GM18520 (cell line): ENCODE data around the gene LUZP2.

ENCODE experiments used
- ATAC-seq: cut with Tn5 transposase; IDR thresholded peaks from one replicate; pipeline ENCODE4 v1.9.1; 2021; ENCODE audit not compliant: unreplicated experiment

LUZP2 gene

DNA sequence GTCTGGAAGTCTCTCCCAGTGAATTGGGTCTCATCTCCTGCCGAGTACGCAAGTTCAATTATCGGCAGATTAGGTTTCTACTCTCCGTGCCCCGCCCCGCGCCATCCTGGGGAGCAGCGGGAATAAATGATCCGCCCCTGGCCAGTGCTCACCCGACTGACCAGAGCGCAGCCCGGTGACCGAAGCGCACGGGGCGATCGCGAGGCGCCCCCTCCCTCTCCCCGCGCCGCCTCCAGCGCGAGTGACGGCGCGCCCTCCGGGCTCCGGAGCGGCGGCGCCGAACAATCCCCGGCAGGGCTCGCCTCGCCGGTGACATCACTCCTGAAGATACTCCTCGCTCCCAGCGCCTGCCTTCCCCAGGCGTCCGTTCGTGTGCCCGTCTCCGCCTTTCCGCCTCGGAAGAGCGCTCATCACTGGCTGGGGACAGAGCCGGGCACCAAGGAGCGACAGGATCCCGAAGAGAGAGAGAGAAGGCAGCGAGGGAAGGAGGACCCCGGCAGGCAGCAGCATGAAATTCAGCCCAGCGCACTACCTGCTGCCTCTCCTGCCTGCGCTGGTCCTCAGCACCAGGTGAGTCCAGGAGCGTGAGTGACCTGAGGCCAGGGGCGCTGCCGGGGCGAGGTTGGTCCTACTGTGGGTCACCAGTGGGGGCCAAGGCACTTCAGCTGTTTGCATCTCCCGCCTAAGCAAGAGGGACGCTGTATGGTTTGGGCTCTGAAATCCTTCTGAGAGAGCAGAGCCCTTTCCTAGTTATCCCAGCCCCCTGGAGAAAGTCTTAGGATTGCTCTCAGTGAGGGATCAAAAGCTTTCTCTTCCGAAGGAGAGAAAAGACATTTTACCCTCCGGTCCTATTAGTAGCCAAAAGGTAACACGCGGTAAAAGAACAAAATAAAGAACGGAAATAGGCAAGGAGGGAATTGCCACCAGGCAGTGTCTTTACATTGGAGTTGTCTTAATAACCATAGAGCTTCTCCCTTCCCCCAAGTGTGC is at the start of gene LUZP2:
LUZP2 (plus strand) TSS at position 318 of the 990 bp plus-strand sequence.
- ATAC-seq = no peak

DNA sequence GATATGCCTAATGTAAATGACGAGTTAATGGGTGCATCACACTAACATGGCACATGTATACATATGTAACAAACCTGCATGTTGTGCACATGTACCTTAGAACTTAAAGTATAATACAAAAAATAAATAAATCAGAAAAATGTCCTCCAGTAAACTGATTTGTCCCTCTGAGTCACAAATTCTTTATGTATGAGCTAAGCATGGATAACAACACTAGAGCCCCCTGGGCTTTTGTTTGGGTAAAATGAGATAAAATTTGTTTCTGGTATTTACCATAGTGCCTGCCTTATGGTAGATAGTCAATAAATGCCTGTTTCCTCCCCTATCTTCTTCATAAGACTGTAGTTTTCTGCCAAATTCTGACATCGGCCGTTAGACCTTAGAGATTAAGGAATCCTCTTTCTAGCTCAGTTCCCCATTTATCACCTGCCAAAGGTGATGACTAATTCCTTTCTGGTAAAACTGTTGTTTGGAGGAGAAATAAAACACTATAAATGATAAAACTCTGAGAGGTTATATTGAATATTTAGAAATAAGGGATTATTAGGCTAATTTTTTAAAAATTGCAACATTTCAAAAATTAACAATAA is 43.6 kb upstream of the LUZP2 start:
- no peak for ATAC-seq

DNA sequence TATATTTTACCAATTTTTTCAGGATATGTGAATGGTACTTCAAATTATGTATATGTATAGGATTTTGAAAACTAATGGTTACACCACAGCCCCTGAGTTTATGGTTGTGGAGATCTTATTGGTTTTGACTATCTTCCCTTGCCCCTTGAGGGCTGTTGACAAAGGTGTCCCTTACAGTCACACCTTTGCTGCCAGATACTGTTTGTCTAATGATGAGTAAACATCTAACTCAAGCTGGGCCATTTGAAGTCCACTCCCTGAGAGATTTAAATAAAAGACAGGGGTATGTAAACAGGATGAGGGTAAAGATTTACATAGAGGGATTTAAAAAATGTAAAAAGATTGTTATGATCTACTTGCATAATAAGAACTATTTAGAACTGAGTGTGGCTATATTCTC is 38.9 kb upstream of the LUZP2 start:
- no peak for ATAC-seq

DNA sequence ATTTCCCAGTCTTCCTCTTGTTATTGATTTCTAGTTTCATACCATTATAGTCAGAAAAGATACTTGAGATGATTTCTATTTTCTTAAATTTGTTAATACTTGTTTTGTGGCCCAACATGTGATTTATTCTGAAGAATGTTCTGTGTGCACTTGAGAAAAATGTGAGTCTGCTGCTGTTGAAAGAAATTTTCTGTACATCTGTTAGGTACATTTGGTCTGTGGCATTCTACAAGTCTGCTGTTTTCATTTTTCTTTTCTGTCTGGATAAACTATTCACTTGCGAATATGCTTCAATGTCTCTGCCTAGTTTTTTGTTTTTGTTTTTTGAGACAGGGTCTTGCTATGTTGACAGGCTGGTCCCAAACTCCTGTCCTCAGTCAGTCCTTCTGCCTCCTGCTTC is 26.4 kb upstream of the LUZP2 start:
- ATAC-seq = no peak

DNA sequence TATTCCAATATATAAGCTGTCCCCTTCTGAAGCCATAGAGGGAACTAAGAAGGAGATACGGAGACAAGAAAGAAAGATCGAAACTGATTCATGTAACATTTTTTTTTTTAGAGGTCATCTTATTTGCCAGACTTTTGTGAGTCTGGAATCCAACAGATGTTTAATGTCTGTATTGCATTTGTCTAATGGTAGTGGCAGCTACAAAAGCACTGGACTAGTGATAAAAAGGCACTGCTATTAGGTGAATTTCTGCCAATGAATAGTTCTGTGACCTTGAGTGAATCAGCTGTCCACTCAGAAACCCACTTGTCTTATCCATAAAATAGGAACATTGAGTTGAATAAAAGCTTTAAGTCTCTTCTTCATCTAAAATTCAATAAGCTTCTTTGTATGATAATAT is 25.8 kb upstream of the LUZP2 start:
- no peak for ATAC-seq

DNA sequence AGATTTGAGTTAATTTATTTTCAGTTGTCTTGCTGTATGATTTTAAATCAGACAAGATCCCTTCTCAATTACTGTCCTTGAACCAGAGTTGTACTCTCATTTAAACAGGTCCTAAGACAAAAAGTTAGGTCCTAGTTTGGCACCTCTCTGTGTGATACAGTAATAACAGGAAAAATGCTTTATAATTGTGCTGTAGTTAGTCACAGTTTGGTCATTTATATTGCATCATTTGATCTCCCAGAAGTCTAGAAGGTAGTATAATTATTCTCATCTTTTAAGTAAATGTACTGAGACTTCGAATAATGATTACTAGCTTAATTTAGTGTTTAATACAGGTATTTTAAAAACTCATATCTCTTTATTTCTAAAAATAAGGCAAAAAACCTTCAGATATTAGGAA is 18.1 kb upstream of the LUZP2 start:
- no peak for ATAC-seq

DNA sequence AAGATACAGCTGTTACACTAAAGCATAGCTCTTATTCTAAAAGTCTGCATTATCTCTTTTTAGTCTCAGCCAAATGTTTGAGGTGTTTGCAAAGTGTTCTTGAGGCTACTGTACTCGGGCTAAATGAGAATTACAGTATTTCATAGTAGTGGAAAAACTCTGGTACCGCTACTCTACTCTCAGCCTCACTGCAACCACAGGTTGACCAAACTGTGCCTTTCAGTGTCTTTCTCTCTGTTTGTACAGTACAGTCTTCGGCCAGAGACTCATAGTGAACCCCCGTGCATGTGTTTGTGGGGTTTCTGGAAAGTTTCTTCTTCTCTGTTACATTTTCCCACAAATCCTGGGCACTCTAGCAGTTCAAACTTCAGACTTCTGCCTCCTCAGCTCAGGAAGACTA is 7.4 kb upstream of the LUZP2 start:
- no peak for ATAC-seq

DNA sequence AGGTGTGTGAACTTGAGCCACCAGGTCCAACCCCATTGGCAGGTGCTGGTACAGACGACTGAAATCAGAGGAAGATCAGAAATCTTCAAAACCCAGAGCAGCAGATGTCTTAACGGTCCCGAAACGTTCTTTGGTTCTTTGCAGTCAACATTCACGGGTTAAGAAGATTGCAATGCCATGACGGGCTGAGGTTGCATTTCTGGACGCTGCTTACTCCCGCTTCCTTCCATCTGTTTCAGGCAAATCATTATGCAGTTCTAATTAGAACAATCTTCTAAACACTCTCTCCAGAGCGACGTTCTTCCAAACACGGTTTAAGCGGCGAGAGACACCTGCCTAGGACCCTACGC is 492 bp upstream of the LUZP2 start:
- no peak for ATAC-seq

DNA sequence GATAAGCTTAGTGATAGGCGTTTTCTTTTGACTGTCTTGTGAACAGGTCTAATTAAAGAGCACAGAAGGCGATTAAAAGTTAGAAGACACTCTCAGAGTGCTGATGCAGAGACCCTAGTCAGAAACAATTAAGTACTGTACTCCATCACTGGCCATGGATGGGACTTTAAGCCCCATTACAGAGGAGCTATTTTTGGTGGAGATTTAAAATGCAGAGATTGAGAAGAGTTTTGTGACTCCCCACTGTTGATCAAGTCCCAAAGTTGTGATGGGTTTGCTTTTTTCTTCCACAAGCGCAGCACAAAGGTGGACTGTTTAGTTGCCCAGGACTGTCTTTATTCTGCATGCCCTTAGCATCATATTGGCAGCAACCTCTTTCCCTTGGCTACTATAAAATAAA is 978 bp downstream of the LUZP2 start:
- no peak for ATAC-seq

DNA sequence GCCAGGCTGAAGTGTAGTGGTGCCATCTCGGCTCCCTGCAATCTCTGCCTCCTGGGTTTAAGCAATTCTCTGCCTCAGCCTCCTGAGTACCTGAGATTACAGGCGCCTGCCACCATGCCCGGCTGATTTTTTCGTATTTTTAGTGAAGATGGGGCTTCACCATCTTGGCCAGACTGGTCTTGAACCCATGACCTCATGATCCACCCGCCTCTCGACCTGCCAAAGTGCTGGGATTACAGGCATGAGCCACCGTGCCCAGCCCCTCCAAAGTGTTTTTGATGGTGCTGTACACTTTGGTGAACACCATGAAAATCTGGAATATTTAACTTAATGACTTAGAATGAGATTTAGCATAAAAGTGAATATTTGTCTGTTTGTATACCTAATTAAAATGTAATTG is 5.6 kb downstream of the LUZP2 start:
- ATAC-seq = no peak

DNA sequence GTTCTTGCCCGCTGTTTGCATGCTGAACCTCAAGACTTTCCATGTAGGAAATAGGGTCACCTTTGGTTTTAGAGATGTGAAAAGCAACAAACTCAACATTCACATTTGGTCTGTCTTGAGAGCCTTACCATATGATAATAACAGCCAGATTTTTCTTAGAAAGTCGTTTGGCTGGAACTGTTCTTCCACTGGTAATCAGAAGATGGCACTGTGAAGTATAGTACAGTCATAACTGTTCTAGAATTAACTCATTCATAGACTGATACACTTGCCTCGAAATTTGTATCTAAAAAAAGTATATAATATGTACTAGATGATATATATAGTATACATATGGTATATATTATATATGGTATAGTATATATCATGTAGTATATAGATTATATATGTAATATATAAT is 12.3 kb downstream of the LUZP2 start:
- no peak for ATAC-seq

DNA sequence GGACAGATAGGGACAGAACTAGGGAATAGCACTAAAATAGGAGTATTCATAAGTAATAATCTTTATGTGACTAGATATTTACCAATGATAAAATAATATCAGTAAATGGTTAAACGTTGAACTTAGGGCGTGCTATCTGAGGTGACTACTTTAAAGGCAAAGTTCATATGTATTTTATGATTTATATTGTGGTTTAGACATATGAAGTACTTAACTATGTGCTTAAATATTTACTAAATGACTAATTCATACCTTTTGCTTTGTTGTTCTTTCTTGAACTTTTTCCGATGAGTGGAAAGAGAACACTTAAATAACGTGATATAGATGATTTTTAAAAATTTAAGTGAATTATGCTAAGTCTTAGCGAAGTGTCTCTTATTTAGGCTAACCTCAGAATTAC is 14.7 kb downstream of the LUZP2 start:
- ATAC-seq = no peak

DNA sequence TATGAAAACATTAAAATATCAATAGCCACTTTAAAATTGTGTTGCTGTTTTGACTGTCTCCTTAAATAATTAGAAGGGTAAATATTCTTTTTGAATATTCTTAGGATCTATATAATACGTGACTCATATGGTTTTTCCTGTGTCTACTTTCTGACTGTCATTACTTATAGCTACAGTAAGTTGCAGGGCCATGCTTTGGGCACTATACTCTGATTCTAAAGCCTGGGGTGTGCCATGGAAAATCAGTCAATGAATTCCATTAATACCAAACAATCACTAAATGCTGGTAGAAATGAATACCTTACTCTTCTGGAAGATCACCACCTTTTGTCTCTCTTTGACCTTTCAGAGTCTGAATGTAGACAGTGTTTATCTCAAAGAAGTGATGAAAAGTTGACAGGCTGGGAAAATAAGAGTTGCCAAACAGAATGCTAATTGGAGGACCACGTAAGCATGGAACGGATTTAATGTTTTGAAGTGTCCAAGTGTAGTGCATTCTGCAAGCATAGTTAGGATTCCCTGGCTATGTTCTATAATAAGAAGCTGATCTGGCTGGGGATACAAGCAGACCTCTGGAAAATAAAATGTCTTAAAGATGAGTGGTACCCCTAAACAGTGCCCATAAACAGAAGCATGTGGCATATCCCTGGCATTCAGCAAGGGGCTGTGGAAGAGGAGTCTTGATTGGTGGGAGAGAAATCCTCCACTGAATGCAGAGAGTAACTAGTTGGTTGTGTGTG is 16.8 kb downstream of the LUZP2 start:
- no peak for ATAC-seq

DNA sequence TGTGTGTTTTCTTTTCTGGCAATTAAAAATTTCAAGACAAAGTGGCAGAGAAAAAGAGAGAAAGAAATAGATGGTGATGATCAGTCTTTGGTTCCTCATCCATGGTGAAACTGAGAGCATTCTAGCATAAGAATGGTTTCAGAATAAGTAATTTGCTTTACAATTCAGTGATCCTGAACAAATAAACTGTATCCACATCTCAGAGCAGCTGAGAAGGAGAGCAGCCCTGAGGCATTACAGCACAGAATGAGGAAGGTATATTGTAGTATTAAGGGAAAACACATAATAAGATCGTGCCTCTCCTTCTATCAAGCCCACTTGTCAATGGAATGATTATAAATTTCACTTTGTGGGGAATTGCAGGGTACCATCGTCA is 17.4 kb downstream of the LUZP2 start:
- no peak for ATAC-seq

DNA sequence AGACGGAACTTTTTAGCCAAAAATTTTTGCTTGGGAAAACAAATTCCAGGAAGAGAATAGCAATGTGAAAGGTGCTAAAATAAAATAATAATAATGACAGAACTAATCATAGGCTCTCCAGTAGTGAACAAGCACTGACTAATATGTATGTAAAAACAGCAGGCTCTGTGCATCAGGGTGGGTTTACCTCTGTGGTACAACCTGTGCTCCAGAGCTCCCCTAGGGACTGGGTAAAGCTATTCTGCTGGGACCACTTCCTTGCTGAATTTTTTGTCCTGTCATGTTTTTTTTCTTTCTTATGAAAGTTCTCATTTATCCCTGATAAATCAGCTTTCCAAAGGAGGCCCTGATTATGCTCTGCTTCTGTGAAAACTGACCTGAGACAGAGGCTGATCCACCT is 18.8 kb downstream of the LUZP2 start:
- no peak for ATAC-seq

DNA sequence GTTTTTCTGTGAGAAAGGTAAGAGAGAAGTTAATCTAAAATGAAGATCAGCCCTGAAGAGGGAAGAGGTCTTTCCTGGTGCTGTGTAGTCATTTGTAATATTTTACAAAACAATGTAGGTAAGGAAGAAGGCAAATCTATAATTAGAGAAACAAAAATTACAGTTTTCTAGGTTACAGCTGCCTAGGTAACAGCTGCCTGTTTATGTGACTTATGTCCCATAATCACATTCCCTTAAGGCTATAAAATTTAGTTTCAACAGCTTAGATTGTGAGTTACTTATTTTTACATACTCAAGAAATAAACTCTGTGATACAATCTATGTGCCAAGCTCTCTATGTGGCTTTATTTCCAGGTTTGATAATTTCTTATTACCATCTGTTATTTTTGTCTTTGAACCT is 19.8 kb downstream of the LUZP2 start:
- ATAC-seq = no peak

DNA sequence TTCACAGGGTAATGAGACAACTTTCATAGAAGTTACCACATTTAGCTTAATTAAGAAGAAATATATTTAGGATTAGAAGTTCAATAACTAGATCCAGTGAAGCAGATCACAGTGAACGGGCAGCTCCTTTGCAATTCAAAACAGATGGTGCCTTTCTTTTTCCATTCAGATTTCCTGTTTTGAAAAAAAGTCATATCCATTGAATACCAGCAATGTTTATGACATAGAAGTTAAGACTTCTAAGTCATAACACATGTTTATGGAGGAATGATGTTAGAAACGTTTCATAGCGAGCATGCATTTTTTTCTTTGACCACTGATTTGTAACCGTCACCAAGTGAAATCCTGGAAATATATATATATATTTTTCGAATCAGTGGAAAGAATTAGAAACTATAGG is 24.7 kb downstream of the LUZP2 start:
- no peak for ATAC-seq

DNA sequence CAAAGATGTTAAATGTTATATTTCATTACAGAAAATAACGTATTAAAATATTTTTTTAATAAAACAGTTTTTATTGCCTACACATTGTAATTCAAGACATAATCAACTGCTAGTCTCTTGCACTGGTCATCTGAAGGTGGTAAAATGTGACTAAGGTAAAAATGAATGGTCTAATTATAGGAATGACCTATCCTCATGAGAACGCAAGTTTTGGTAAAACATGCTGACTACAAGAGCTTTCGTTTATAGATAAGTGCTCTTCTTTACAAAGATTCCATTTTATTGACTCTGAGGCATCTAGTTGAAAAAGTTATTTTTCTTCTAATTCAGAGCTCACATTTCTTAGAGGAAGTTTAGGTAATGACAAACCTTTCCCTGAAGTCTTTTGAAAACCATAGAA is 27.3 kb downstream of the LUZP2 start:
- no peak for ATAC-seq

DNA sequence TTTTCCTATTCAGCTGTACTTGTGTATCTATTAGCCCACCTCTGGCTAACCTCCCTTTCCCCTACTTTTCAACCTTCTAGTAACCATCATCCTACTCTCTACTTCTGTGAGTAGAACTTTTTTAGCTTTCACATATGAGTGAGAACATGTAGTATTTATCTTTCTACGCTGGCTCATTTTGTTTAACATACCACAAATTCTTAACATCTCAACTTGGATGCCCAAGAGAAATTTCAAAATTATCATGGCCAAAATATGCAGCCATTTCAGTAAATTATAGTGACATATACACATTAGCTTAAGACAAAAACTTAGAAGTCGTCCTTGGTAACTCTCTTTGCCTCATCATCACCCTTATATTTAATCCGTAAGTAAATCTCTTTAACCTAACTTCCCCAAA is 34.7 kb downstream of the LUZP2 start:
- no peak for ATAC-seq

DNA sequence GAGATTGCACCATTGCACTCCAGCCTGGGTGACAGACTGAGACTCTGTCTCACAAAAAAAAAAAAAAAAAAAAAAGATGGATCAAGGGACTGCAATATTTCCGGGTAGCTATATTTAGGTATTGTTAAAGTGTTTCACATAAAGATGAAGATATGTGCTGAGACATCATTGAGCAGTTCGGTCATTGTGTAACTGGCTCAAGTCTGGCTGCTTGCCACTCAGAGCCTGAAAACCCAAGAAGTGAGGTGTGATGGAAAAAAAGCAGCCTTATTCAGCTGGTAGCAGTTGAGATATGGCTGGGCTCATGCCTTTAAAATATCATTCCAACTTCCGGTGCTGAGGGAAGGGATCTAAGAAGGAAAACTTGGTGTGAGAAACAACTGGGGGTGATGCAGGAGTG is 46.9 kb downstream of the LUZP2 start:
- ATAC-seq = no peak

DNA sequence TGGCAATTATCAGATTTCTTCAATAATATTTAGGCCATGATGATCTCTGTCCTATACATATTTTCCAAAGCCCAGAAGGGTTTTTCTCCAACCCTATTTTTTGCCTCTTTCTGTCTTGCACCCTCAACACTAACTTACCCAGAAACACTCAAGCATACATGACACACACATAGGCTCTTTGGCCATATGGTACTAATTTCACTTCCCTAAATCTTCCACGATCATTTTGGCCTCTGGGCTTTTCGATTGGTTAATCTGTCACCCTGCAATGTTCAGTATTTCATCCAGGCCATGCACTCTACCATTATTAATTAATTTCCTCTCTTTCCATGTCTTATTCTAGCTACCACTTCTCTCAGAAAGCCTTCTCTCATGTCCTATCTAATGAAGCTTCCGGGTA is 59.8 kb downstream of the LUZP2 start:
- no peak for ATAC-seq

DNA sequence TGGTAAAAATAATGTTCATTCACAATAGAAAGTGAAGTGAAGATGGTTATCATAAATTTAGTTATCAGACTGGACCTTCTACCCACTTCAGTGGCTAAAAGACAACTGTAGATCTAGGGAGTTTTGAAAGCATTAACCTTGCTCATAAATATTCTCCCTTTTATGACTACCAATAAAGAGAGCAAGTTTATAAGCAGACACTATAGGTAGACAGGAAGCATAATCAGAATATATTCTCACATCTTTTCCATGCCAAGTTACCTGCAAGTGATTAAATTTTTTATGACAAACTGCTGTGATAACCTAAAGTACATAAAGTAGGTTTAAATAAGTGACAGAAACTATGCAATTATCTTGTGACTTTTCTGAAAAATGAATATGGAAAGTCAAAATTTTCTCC is 62.5 kb downstream of the LUZP2 start:
- no peak for ATAC-seq
